Kidney epithelial cell (primary cell): Measurements from ENCODE around the gene GRID2. TPM values are rescaled to one million over a fixed set of nuclear protein-coding genes. Genes with fewer than 3 reads are reported as not detected.
A peak's percentile ranks its signal among the peaks of the same experiment; 100 is the strongest.
"Not testable (repeated sequence)": the region's sequence is repeated elsewhere in the genome, so short reads cannot be mapped to it uniquely, and the experiment has no call there.

Experiments
- DNase-seq: peaks from one replicate; pipeline ENCODE4 v3.0.0-alpha.2; 2010; ENCODE audit warnings: low read depth
- H3K27me3 ChIP-seq: 2 replicates; pipeline ENCODE4 v1.6.0; 2011; ENCODE audit warnings: low read length; ENCODE audit not compliant: control insufficient read depth, insufficient read depth
- H3K36me3 ChIP-seq: 2 replicates; pipeline ENCODE4 v1.5.1; 2011; ENCODE audit warnings: low read length; ENCODE audit not compliant: control insufficient read depth, insufficient read depth
- H3K4me3 ChIP-seq: 2 replicates; pipeline ENCODE4 v1.5.1; 2011; ENCODE audit warnings: low read depth, mild to moderate bottlenecking, control low read depth, low read length
- CTCF ChIP-seq: IDR thresholded peaks from 2 replicates; pipeline ENCODE4 v1.5.1; 2011; ENCODE audit warnings: mild to moderate bottlenecking, moderate library complexity, low read length, control low read depth, inconsistent platforms; ENCODE audit not compliant: insufficient read depth, poor library complexity, severe bottlenecking
- total RNA-seq: library from RNA; depleted of rRNA; stranded (reverse); fragments of >200 nt; gene quantifications from 2 replicates; pipeline ENCODE4 v1.2.3, GENCODE V29; 2015

GRID2 gene
- total RNA-seq, 1 donor from 2014 or later, result not detected

DNA sequence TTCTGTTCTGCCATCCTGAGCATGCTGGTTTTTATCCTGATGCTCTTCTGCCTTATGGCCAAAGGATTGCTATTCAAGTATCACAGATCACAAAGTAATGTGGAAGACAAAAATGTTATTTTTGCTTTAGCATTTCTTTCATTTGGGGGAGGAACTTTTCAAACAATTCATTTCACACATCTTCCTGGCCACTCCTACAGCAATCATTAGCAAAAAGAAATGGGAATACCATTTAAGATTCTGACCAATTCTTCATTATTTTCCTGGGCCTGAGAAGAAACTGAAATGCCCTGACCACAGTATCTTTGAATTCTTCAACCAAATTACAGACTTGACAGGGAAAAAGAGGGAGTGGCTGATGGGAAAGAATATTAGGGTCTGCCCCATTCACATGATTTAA is 38.0 kb upstream of the GRID2 start:
- H3K4me3 ChIP-seq, result no peak overlapping the region
- DNase-seq, result no peak
- no peak for TF ChIP-seq CTCF

GRCh38 chr4:92266521-92266920 is 37.2 kb upstream of the GRID2 start:
- TF ChIP-seq CTCF, result no peak
- Histone ChIP-seq H3K36me3 (no peaks in the 10 kb centered on the region), H3K4me3 (no peak overlapping the region), H3K27me3 (no peaks in the 10 kb centered on the region)
- DNase-seq, result no peak

More for the DNA sequence above, 38.0 kb upstream of the GRID2 start:
- no peaks in the 10 kb centered on the region for H3K36me3 ChIP-seq
- no peaks in the 10 kb centered on the region for H3K27me3 ChIP-seq

- no peak for DNase-seq
- TF ChIP-seq CTCF, result no peak
- Histone ChIP-seq H3K4me3 (no peak overlapping the region), H3K27me3 (no peaks in the 10 kb centered on the region), H3K36me3 (no peaks in the 10 kb centered on the region)
These were observed 35.1 kb upstream of the GRID2 start for GRCh38 chr4:92268642-92269041.

DNA sequence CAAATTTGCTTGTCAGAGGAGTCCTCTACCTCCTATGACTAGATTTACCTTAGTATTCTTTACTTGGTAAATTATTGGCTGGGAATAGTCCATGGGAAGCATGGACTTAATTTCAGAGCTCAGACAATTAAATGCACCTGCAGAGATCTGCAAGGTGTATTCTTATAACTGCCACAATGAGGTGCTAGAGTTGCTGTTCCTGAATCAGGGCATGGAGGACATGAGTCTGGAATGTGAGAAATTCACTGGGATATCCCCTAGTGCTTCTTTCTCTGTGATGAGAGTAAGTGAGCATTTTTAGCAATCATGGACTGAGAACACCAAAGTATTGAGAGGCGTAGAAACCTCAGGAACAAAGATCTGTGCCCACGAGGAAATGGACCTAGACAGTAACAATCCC is 32.9 kb upstream of the GRID2 start:
- TF ChIP-seq CTCF, result peak; percentile 22
- DNase-seq, result no peak
- Histone ChIP-seq H3K36me3 (no peaks in the 10 kb centered on the region), H3K4me3 (no peak overlapping the region), H3K27me3 (no peaks in the 10 kb centered on the region)

DNA sequence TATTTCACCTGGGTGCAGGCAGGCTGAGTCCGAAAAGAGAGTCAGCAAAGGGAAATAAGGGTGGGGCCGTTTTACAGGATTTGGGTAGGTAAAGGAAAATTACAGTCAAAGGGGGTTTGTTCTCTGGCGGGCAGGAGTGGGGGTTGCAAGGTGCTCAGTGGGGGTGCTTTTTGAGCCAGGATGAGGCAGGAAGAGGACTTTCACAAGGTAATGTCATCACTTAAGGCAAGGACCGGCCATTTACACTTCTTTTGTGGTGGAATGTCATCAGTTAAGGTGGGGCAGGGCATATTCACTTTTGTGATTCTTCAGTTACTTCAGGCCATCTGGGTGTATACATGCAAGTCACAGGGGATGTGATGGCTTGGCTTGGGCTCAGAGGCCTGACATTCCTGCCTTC is 32.2 kb upstream of the GRID2 start:
- not testable (repeated sequence) for H3K4me3 ChIP-seq, DNase-seq, H3K27me3 ChIP-seq, H3K36me3 ChIP-seq

GRCh38 chr4:92277057-92277881 is 26.5 kb upstream of the GRID2 start:
- not testable (repeated sequence) for DNase-seq, H3K27me3 ChIP-seq, H3K36me3 ChIP-seq, H3K4me3 ChIP-seq

GRCh38 chr4:92279296-92279695 is 24.5 kb upstream of the GRID2 start:
- Histone ChIP-seq H3K27me3 (no peaks in the 10 kb centered on the region), H3K36me3 (no peaks in the 10 kb centered on the region), H3K4me3 (no peak overlapping the region)
- DNase-seq, result no peak
- no peak for TF ChIP-seq CTCF
